K562 (cell line): ENCODE measurements around the gene MED29. TPM values are rescaled to one million over a fixed set of nuclear protein-coding genes. Genes with fewer than 3 reads are reported as not detected.

ENCODE experiments used
- ATAC-seq: fragments of 200-7000 bp; cut with Tn5 transposase; 3 replicates; pipeline ENCODE4 v1.9.1; 2020; ENCODE audit warnings: moderate library complexity
- BruUV-seq: library from RNA; stranded (reverse); fragments of 400-500 nt; replicated peaks from 2 replicates; lab custom pipeline; 2021; lab: Mats Ljungman, UMichigan
- CTCF ChIA-PET: fragments of 300-600 bp; formaldehyde crosslinking; extraction: SDS; loops from one replicate; lab custom pipeline; 2021; ENCODE audit warnings: low intra/inter-chr PET ratio; lab: Yijun Ruan, JAX
- POLR2A ChIA-PET: fragments of 300-600, 350-650 bp; sonication (Branson Sonifier 250); formaldehyde crosslinking; extraction: SDS; loops from one replicate; lab custom pipeline; 2021; ENCODE audit warnings: antibody characterized with exemption, inconsistent platforms; lab: Yijun Ruan, JAX
- DNase-seq, 4 experiments: peaks; one replicate each; pipeline versions ENCODE4 v3.0.0 to v3.0.0-alpha.2; 2011 to 2018; ENCODE audit warnings: low spot score in 3 of 4, mixed read lengths in 3 of 4; ENCODE audit errors: extremely low read depth in 1 of 4
- FAIRE-seq: peaks from 2 replicates; lab custom pipeline; 2011; peaks lifted over from hg19 to GRCh38; lab: Jason Lieb, UNC
- H2AFZ ChIP-seq: 2 replicates; pipeline ENCODE4 v1.6.0; 2011; ENCODE audit warnings: low read depth, low read length, control low read depth, inconsistent platforms
- H3K27ac ChIP-seq: fragments of 200-600 bp; 3 replicates; pipeline ENCODE4 v1.8.0; 2011; ENCODE audit warnings: low read depth, mild to moderate bottlenecking, control low read depth, inconsistent platforms, low read length, moderate library complexity, mixed read lengths; ENCODE audit errors: extremely low read depth
- H3K27me3 ChIP-seq, 2 experiments: fragments of 300-600 bp in 1 of 2; 2 replicates in 1 of 2; 3 replicates in 1 of 2; pipeline versions ENCODE4 v1.6.0 to v1.8.0; 2011; ENCODE audit warnings: inconsistent platforms in 2 of 2, low read length in 2 of 2, mild to moderate bottlenecking in 1 of 2, mixed read lengths in 1 of 2, moderate library complexity in 1 of 2; ENCODE audit not compliant: control insufficient read depth in 2 of 2, insufficient read depth in 2 of 2
- H3K36me3 ChIP-seq: fragments of 300-600 bp; 3 replicates; pipeline ENCODE4 v1.8.0; 2011; ENCODE audit warnings: mild to moderate bottlenecking, low read length, inconsistent platforms; ENCODE audit not compliant: control insufficient read depth, insufficient read depth
- H3K4me1 ChIP-seq, 2 experiments: fragments of 200-600 bp in 1 of 2; replicated peaks in 1 of 2; 2 replicates in 1 of 2; 3 replicates in 1 of 2; pipeline versions ENCODE4 v1.5.1 to v1.8.0; 2011; ENCODE audit warnings: inconsistent platforms in 2 of 2, low read length in 2 of 2, mild to moderate bottlenecking in 1 of 2, mixed read lengths in 1 of 2, moderate library complexity in 1 of 2; ENCODE audit not compliant: control insufficient read depth in 2 of 2, insufficient read depth in 2 of 2
- H3K4me2 ChIP-seq: 2 replicates; pipeline ENCODE4 v1.6.1; 2011; ENCODE audit warnings: low read length, control low read depth, inconsistent platforms, mixed read lengths; ENCODE audit not compliant: insufficient read depth
- H3K4me3 ChIP-seq: fragments of 200-600 bp; sonication (generic), shearing (Covaris generic); 2 replicates; pipeline ENCODE4 v1.5.1; 2016; ENCODE audit warnings: control low read depth, inconsistent platforms
- H3K79me2 ChIP-seq: fragments of 200-600 bp; 3 replicates; pipeline ENCODE4 v1.8.0; 2011; ENCODE audit warnings: low read length, inconsistent platforms; ENCODE audit not compliant: control insufficient read depth, insufficient read depth
- H3K9ac ChIP-seq, 2 experiments: 2 replicates each; pipeline versions ENCODE4 v1.6.0 to v1.6.1; 2011; ENCODE audit warnings: low read depth in 2 of 2, low read length in 2 of 2, control low read depth in 1 of 2, inconsistent platforms in 1 of 2, mild to moderate bottlenecking in 1 of 2, mixed read lengths in 1 of 2; ENCODE audit not compliant: insufficient read depth in 1 of 2
- H3K9me1 ChIP-seq: one replicate; pipeline ENCODE4 v1.6.0; 2011; ENCODE audit warnings: inconsistent platforms, mild to moderate bottlenecking, low read length, moderate library complexity; ENCODE audit not compliant: control insufficient read depth, insufficient read depth
- H3K9me3 ChIP-seq: replicated peaks from 2 replicates; pipeline ENCODE4 v1.5.1; 2011; ENCODE audit warnings: low read depth, low read length, inconsistent platforms; ENCODE audit not compliant: control insufficient read depth, insufficient read depth
- H4K20me1 ChIP-seq: replicated peaks from 2 replicates; pipeline ENCODE4 v1.6.1; 2011; ENCODE audit warnings: low read length, inconsistent platforms, mixed read lengths; ENCODE audit not compliant: control insufficient read depth, insufficient read depth
- HDAC8 ChIP-seq: fragments of 450-650 bp; IDR thresholded peaks from 2 replicates; pipeline ENCODE4 v1.6.1; 2016; ENCODE audit warnings: mild to moderate bottlenecking, missing genetic modification characterization, moderate library complexity, missing compliant biosample characterization
- LARP7 ChIP-seq: fragments of 450-650 bp; IDR thresholded peaks from 2 replicates; pipeline ENCODE4 v1.6.1; 2016
- POLR2A ChIP-seq: fragments of 450-650 bp; conservative IDR thresholded peaks from 2 replicates; pipeline ENCODE4 v1.6.1; 2016
- POLR2B ChIP-seq: fragments of 450-650 bp; IDR thresholded peaks from 2 replicates; pipeline ENCODE4 v1.6.1; 2018; ENCODE audit warnings: low read depth; ENCODE audit not compliant: partially characterized antibody
- SUPT5H ChIP-seq: fragments of 450-650 bp; IDR thresholded peaks from 2 replicates; pipeline ENCODE4 v1.6.1; 2016
- U2AF1 ChIP-seq: fragments of 200-400 bp; formaldehyde crosslinking; optimal IDR thresholded peaks from 2 replicates; pipeline ENCODE3; 2017; ENCODE audit warnings: mild to moderate bottlenecking, low read depth, low read length, moderate library complexity
- ZNF12 ChIP-seq: sonication (generic); formaldehyde crosslinking; IDR thresholded peaks from 2 replicates; pipeline ENCODE4 v1.4.0; 2020; ENCODE audit warnings: mild to moderate bottlenecking, missing genetic modification reagents
- ZNF184 ChIP-seq: sonication (generic); formaldehyde crosslinking; IDR thresholded peaks from 2 replicates; pipeline ENCODE4 v1.5.0; 2020; ENCODE audit warnings: missing genetic modification reagents
- ZNF282 ChIP-seq: sonication (generic); formaldehyde crosslinking; IDR thresholded peaks from 2 replicates; pipeline ENCODE4 v1.8.1; 2023; ENCODE audit warnings: missing genetic modification reagents
- WGBS: fragments of 100-300 bp; shearing (Covaris generic); methylation state at CpG from one replicate; pipeline ENCODE4 v1.1.6; 2016; ENCODE audit warnings: low coverage, mixed read lengths; ENCODE audit not compliant: insufficient coverage; ENCODE audit errors: missing lambda C conversion rate; 5-methylcytosine and 5-hydroxymethylcytosine counted together
- in situ Hi-C: fragments of 300-500 bp; cut with MboI; formaldehyde crosslinking; loops from 4 replicates; pipeline ENCODE4 v1.15.0; 2018; ENCODE audit warnings: inconsistent platforms, mixed read lengths
- intact Hi-C: fragments of 100-400 bp; cut with micrococcal nuclease; formaldehyde crosslinking; loops from 2 replicates; pipeline ENCODE4 v1.14.2; 2022
- polyA plus RNA-seq, 8 experiments: library from polyadenylated mRNA; depleted of rRNA in 4 of 8; stranded (reverse) in 5 of 8; unstranded in 3 of 8; fragments of >200 nt; fragmentation: Nextera tagmentation in 2 of 8; fragmentation: Illumina TruSeq in 1 of 8; extraction: Ambion mirVana in 2 of 8; extraction: Trizol in 1 of 8; gene quantifications; 2 replicates each; pipeline versions ENCODE4 v1.2.1 to v1.2.3, GENCODE V29; 2011 to 2014; ENCODE audit warnings: inconsistent platforms in 1 of 8, missing spikeins in 1 of 8
- total RNA-seq, 7 experiments: library from RNA; depleted of rRNA in 6 of 7; stranded (reverse); fragments of >200 nt in 6 of 7; fragmentation: Illumina TruSeq in 2 of 7; extraction: Trizol in 2 of 7; gene quantifications; 2 replicates each; pipeline versions ENCODE4 v1.2.1 to v1.2.3, GENCODE V29; 2011 to 2021; ENCODE audit warnings: low replicate concordance in 1 of 7
- TF ChIP-seq, protein P1 (sequence below): sonication (generic); formaldehyde crosslinking; IDR thresholded peaks from 2 replicates; pipeline ENCODE4 v1.8.0; 2022; ENCODE audit warnings: missing genetic modification reagents, mild to moderate bottlenecking, borderline replicate concordance
- TF ChIP-seq, protein P2 (sequence below): fragments of 450-650 bp; formaldehyde crosslinking; conservative IDR thresholded peaks from 2 replicates; pipeline ENCODE4 v1.4.0; 2022; ENCODE audit warnings: mild to moderate bottlenecking, missing genetic modification characterization
- TF ChIP-seq, protein P3 (sequence below): sonication (generic); formaldehyde crosslinking; IDR thresholded peaks from 2 replicates; pipeline ENCODE4 v1.8.1; 2023; ENCODE audit warnings: mild to moderate bottlenecking, missing genetic modification reagents

Gene MED29
- total and polyA plus RNA-seq, 9 of the 15 experiments (the other 6 are each of a cell fraction or from before 2014, with no cell fraction given): 1.8 to 22.6 (median 12.4) TPM

DNA sequence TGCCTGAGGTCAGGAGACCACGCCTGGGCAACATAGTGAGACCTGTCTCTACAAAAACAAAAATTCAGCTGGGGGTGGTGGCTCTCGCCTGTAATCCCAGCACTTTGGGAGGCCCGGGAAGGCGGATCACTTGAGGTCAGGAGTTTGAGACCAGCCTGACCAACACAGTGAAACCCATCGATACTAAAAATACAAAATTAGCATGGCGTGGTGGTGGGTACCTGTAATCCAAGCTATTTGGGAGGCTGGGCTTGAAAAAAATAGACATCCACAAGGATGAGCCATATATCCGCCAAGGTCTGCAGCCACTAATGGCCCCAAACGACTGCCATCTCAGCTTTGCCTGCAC is 41.5 kb downstream of the MED29 start:
- Histone ChIP-seq H3K9me1 (no peaks in the 10 kb centered on the region), H3K4me1 (peaks cover 28 to 37% of the 10 kb centered on the region in 2 experiments), H3K4me2 (no peak overlapping the region), H2AFZ (no peak overlapping the region), H4K20me1 (peaks cover 21% of the 10 kb centered on the region), H3K9me3 (no peaks in the 10 kb centered on the region), H3K27me3 (no peaks in the 10 kb centered on the region), H3K36me3 (peaks cover 37% of the 10 kb centered on the region), H3K27ac (no peak overlapping the region), H3K4me3 (no peak overlapping the region), H3K9ac (peak overlapping the region in 1 of 2 experiments; percentile 58; a peak in 1 of 4 replicates), H3K79me2 (peaks cover 32% of the 10 kb centered on the region)
- in situ Hi-C loops (no loop called here), intact Hi-C loops (no loop called here)
- WGBS: 87% methylated on average over 8 of the region's 8 CpGs
- FAIRE-seq (no peak), DNase-seq (no peak), ATAC-seq (no peak)
- TF ChIP-seq POLR2B (peak; percentile 22), U2AF1 (no peak), ZNF12 (no peak), ZNF282 (CRISPR knock-in tag) (no peak), HDAC8 (tag) (no peak), SUPT5H (peak; percentile 22), LARP7 (no peak), ZNF184 (CRISPR knock-in tag) (no peak), POLR2A (peak; percentile 12; the same call in 1 of the 2 replicates)
- TF ChIP-seq, protein P1, sequence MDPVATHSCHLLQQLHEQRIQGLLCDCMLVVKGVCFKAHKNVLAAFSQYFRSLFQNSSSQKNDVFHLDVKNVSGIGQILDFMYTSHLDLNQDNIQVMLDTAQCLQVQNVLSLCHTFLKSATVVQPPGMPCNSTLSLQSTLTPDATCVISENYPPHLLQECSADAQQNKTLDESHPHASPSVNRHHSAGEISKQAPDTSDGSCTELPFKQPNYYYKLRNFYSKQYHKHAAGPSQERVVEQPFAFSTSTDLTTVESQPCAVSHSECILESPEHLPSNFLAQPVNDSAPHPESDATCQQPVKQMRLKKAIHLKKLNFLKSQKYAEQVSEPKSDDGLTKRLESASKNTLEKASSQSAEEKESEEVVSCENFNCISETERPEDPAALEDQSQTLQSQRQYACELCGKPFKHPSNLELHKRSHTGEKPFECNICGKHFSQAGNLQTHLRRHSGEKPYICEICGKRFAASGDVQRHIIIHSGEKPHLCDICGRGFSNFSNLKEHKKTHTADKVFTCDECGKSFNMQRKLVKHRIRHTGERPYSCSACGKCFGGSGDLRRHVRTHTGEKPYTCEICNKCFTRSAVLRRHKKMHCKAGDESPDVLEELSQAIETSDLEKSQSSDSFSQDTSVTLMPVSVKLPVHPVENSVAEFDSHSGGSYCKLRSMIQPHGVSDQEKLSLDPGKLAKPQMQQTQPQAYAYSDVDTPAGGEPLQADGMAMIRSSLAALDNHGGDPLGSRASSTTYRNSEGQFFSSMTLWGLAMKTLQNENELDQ (CRISPR knock-in tag): no peak
- TF ChIP-seq, protein P2, sequence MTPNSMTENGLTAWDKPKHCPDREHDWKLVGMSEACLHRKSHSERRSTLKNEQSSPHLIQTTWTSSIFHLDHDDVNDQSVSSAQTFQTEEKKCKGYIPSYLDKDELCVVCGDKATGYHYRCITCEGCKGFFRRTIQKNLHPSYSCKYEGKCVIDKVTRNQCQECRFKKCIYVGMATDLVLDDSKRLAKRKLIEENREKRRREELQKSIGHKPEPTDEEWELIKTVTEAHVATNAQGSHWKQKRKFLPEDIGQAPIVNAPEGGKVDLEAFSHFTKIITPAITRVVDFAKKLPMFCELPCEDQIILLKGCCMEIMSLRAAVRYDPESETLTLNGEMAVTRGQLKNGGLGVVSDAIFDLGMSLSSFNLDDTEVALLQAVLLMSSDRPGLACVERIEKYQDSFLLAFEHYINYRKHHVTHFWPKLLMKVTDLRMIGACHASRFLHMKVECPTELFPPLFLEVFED (CRISPR knock-in tag): 0 out of 2 replicates have a peak, but pooled peaks have one; percentile 35
- TF ChIP-seq, protein P3, sequence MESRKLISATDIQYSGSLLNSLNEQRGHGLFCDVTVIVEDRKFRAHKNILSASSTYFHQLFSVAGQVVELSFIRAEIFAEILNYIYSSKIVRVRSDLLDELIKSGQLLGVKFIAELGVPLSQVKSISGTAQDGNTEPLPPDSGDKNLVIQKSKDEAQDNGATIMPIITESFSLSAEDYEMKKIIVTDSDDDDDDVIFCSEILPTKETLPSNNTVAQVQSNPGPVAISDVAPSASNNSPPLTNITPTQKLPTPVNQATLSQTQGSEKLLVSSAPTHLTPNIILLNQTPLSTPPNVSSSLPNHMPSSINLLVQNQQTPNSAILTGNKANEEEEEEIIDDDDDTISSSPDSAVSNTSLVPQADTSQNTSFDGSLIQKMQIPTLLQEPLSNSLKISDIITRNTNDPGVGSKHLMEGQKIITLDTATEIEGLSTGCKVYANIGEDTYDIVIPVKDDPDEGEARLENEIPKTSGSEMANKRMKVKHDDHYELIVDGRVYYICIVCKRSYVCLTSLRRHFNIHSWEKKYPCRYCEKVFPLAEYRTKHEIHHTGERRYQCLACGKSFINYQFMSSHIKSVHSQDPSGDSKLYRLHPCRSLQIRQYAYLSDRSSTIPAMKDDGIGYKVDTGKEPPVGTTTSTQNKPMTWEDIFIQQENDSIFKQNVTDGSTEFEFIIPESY (CRISPR knock-in tag): peak; percentile 23; the same call in 1 of the 2 replicates
- CTCF ChIA-PET: no interaction called here
- POLR2A ChIA-PET: interaction anchor here (0.5 to 6.2 kb wide), 8 partner anchors 9 to 730 kb away, joined by 3 to 141 read pairs (median 3); no protein-coding TSS in a partner anchor
- BruUV-seq: no TSS peak
